ENCODE data around the gene RAP1GAP. TPM values are rescaled to one million over a fixed set of nuclear protein-coding genes. Genes with fewer than 3 reads are reported as not detected.

The RAP1GAP gene
- total RNA-seq, 2 experiments from 2014 or later, result 0.20 to 0.44 TPM

DNA sequence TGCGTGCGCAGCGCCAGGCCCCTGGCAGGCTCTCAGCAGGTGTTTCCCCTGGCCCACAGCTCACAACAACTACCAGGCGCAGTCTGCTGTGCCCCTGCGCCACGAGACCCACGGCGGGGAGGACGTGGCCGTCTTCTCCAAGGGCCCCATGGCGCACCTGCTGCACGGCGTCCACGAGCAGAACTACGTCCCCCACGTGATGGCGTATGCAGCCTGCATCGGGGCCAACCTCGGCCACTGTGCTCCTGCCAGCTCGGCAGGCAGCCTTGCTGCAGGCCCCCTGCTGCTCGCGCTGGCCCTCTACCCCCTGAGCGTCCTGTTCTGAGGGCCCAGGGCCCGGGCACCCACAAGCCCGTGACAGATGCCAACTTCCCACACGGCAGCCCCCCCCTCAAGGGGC is 91.8 kb downstream of the RAP1GAP start:
- CTCF ChIA-PET, result no interaction called here

DNA sequence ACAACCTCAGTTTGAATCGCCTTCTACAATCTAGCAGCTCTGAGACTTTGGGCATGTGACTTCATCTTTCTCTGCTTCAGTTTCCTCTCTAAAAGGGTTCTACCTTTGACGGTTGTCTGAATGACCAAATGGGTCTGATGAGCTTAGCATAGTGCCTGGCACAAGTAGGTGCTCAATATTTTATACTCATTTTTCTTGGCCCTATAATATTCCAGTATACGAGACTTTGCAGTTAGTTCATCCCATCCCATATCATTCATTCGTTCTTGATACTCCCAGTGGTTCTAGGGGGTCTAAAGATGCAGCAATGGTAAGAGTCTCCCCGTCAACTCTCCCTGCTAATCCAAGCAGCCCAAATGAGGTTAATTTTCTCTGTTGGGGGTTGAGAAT is 92.4 kb downstream of the RAP1GAP start:
- intact Hi-C loops (cut with DNase I, micrococcal nuclease), result no loop called here
- Mint-ChIP-seq H3K27ac (no peak overlapping the region), H3K27me3 (peaks cover 20% of the 10 kb centered on the region), H3K36me3 (ENCODE audit: low read depth) (no peaks in the 10 kb centered on the region), H3K9me3 (no peaks in the 10 kb centered on the region), H3K4me1 (ENCODE audit: low read depth) (no peaks in the 10 kb centered on the region), H3K4me3 (no peak overlapping the region)
- peaks cover 9 to 10% of the 10 kb centered on the region in 2 experiments for H3K27me3 ChIP-seq (ENCODE audit: control insufficient read depth in 1 of 2, insufficient read depth in 2 of 2, low read length in 2 of 2)
- ATAC-seq (ENCODE audit: poor library complexity) (no peak), DNase-seq (no peak)
- no peak overlapping the region for H3K27ac ChIP-seq (ENCODE audit: low read depth in 1 of 2, low read length in 2 of 2)
- peaks cover 0 to 3% of the 10 kb centered on the region in 2 experiments for H3K9me3 ChIP-seq (ENCODE audit: control insufficient read depth in 1 of 2, insufficient read depth in 1 of 2, low read length in 2 of 2)
- H3K4me3 ChIP-seq (ENCODE audit: low read length), result no peak overlapping the region
- H3K4me1 ChIP-seq (ENCODE audit: insufficient read depth, low read length), result no peaks in the 10 kb centered on the region
- no peaks in the 10 kb centered on the region for H3K36me3 ChIP-seq (ENCODE audit: insufficient read depth, low read length)
- POLR2A ChIA-PET, result no interaction called here
- CTCF ChIA-PET, result no interaction called here
- TF ChIP-seq, protein P1, sequence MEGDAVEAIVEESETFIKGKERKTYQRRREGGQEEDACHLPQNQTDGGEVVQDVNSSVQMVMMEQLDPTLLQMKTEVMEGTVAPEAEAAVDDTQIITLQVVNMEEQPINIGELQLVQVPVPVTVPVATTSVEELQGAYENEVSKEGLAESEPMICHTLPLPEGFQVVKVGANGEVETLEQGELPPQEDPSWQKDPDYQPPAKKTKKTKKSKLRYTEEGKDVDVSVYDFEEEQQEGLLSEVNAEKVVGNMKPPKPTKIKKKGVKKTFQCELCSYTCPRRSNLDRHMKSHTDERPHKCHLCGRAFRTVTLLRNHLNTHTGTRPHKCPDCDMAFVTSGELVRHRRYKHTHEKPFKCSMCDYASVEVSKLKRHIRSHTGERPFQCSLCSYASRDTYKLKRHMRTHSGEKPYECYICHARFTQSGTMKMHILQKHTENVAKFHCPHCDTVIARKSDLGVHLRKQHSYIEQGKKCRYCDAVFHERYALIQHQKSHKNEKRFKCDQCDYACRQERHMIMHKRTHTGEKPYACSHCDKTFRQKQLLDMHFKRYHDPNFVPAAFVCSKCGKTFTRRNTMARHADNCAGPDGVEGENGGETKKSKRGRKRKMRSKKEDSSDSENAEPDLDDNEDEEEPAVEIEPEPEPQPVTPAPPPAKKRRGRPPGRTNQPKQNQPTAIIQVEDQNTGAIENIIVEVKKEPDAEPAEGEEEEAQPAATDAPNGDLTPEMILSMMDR (IDR thresholded peaks at IDR 0.05), result no peak

More for the DNA sequence above, 91.8 kb downstream of the RAP1GAP start:
- Histone ChIP-seq H3K4me3 (ENCODE audit: low read length) (no peak overlapping the region), H3K9me3 (ENCODE audit: control insufficient read depth in 1 of 2, insufficient read depth in 1 of 2, low read length in 2 of 2) (no peaks in the 10 kb centered on the region), H3K36me3 (ENCODE audit: insufficient read depth, low read length) (no peaks in the 10 kb centered on the region), H3K27ac (ENCODE audit: low read depth in 1 of 2, low read length in 2 of 2) (no peak overlapping the region), H3K27me3 (ENCODE audit: control insufficient read depth in 1 of 2, insufficient read depth in 2 of 2, low read length in 2 of 2) (peaks cover 9 to 10% of the 10 kb centered on the region in 2 experiments), H3K4me1 (ENCODE audit: insufficient read depth, low read length) (no peaks in the 10 kb centered on the region)
- Mint-ChIP-seq H3K9me3 (no peaks in the 10 kb centered on the region), H3K27me3 (peaks cover 17% of the 10 kb centered on the region), H3K27ac (no peak overlapping the region), H3K4me3 (no peak overlapping the region), H3K36me3 (ENCODE audit: low read depth) (no peaks in the 10 kb centered on the region), H3K4me1 (ENCODE audit: low read depth) (no peaks in the 10 kb centered on the region)
- ATAC-seq (ENCODE audit: poor library complexity) (no peak), DNase-seq (no peak)
- TF ChIP-seq, protein P1 (IDR thresholded peaks at IDR 0.05), result no peak
- POLR2A ChIA-PET, result no interaction called here
- intact Hi-C loops (cut with DNase I, micrococcal nuclease), result no loop called here

DNA sequence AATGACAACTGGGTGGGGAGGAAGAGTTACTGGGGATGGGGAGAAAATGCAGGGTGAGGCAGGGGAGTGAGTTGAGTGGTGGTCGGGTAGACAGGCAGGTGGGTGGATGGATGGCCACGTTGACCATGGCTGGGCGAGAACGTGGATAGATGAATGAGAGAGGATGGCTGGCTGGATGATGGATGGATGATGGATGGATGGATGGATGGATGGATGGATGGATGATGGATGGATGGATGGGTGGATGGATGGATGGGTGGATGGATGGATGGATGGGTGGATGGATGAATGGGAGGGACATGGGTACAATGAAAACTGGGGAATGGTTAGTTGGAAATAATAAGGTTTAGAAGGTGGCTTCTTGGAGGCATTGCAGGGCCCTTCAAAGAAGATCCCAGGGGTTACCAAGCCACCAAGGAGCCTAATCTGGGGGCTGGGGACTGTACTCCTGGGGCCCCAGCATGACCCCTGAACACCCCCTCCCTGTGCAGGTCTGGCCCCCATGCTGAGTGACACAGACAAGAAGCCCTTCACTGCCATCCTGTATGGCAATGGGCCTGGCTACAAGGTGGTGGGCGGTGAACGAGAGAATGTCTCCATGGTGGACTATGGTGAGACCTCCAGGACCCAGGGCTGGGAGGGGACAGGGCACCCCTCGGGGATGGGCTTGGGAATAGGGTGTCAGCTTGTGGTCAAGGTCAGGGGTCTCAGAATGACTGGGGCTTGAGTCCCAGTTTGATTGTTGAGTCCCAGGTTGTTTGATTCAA is 92.9 kb downstream of the RAP1GAP start:
- H3K4me3 Mint-ChIP-seq, result no peak overlapping the region
- intact Hi-C loops (cut with DNase I, micrococcal nuclease), result no loop called here
- no peak overlapping the region for H3K27ac Mint-ChIP-seq
- no peaks in the 10 kb centered on the region for H3K9me3 Mint-ChIP-seq
- H3K9me3 ChIP-seq (ENCODE audit: control insufficient read depth in 1 of 2, insufficient read depth in 1 of 2, low read length in 2 of 2), result peaks cover 0 to 4% of the 10 kb centered on the region in 2 experiments
- H3K4me1 ChIP-seq (ENCODE audit: insufficient read depth, low read length), result no peaks in the 10 kb centered on the region
- ATAC-seq (ENCODE audit: poor library complexity) (no peak), DNase-seq (no peak)
- peaks cover 20% of the 10 kb centered on the region for H3K27me3 Mint-ChIP-seq
- POLR2A ChIA-PET, result no interaction called here
- H3K27me3 ChIP-seq (ENCODE audit: control insufficient read depth in 1 of 2, insufficient read depth in 2 of 2, low read length in 2 of 2), result peaks cover 9 to 10% of the 10 kb centered on the region in 2 experiments
- H3K4me1 Mint-ChIP-seq (ENCODE audit: low read depth), result no peaks in the 10 kb centered on the region
- TF ChIP-seq, protein P1 (IDR thresholded peaks at IDR 0.05), result no peak
- H3K4me3 ChIP-seq (ENCODE audit: low read length), result no peak overlapping the region
- H3K36me3 ChIP-seq (ENCODE audit: insufficient read depth, low read length), result no peaks in the 10 kb centered on the region
- no peak overlapping the region for H3K27ac ChIP-seq (ENCODE audit: low read depth in 1 of 2, low read length in 2 of 2)
- CTCF ChIA-PET, result no interaction called here
- H3K36me3 Mint-ChIP-seq (ENCODE audit: low read depth), result no peaks in the 10 kb centered on the region

Data from CD4-positive, alpha-beta T cell (primary cell).